HG02642 (cell line): ENCODE results near the gene DMRT2.
A peak's percentile ranks its signal among the peaks of the same experiment; 100 is the strongest.

ENCODE experiments used
- ATAC-seq: cut with Tn5 transposase; IDR thresholded peaks from one replicate; pipeline ENCODE4 v1.9.1; 2021; ENCODE audit warnings: mild to moderate bottlenecking; ENCODE audit not compliant: unreplicated experiment, poor library complexity

The DMRT2 gene

GRCh38 chr9:1050125-1050895 lies at the start of gene DMRT2:
TSS of gene DMRT2 (plus strand) at chr9:1050357. CDS start at chr9:1051614, 1,257 bp downstream.
- ATAC-seq, result peak; percentile 66

- ATAC-seq, result no peak
Measured at GRCh38 chr9:1001838-1002237, 48.3 kb upstream of the DMRT2 start.

GRCh38 chr9:1002678-1003077 lies 47.5 kb upstream of the DMRT2 start:
- ATAC-seq, result no peak

GRCh38 chr9:1005043-1005667 lies 45.0 kb upstream of the DMRT2 start:
- ATAC-seq, result peak; percentile 42

GRCh38 chr9:1007312-1007711 lies 42.8 kb upstream of the DMRT2 start:
- ATAC-seq, result no peak

GRCh38 chr9:1008216-1008615 lies 41.9 kb upstream of the DMRT2 start:
- ATAC-seq, result no peak

GRCh38 chr9:1009101-1009707 lies 41.0 kb upstream of the DMRT2 start:
- peak; percentile 96 for ATAC-seq

- ATAC-seq, result no peak
Measured at GRCh38 chr9:1013021-1013420, 37.1 kb upstream of the DMRT2 start.

GRCh38 chr9:1014225-1014624 lies 35.9 kb upstream of the DMRT2 start:
- ATAC-seq, result no peak

- no peak for ATAC-seq
Measured at GRCh38 chr9:1014640-1015039, 35.5 kb upstream of the DMRT2 start.

GRCh38 chr9:1018121-1018520 lies 32.0 kb upstream of the DMRT2 start:
- no peak for ATAC-seq

GRCh38 chr9:1024112-1024511 lies 26.0 kb upstream of the DMRT2 start:
- no peak for ATAC-seq

GRCh38 chr9:1025131-1025530 lies 25.0 kb upstream of the DMRT2 start:
- no peak for ATAC-seq

GRCh38 chr9:1026219-1026618 lies 23.9 kb upstream of the DMRT2 start:
- no peak for ATAC-seq

- no peak for ATAC-seq
Measured at GRCh38 chr9:1028501-1029190, 21.5 kb upstream of the DMRT2 start.

GRCh38 chr9:1031951-1032601 lies 18.1 kb upstream of the DMRT2 start:
- no peak for ATAC-seq

- no peak for ATAC-seq
Measured at GRCh38 chr9:1034271-1034670, 15.9 kb upstream of the DMRT2 start.

- ATAC-seq, result no peak
Measured at GRCh38 chr9:1039589-1039988, 10.6 kb upstream of the DMRT2 start.

- ATAC-seq, result no peak
Measured at GRCh38 chr9:1042466-1042865, 7.7 kb upstream of the DMRT2 start.

- no peak for ATAC-seq
Measured at GRCh38 chr9:1044643-1045042, 5.5 kb upstream of the DMRT2 start.
